ENCODE results near the gene AHCYL1. TPM values are rescaled to one million over a fixed set of nuclear protein-coding genes. Genes with fewer than 3 reads are reported as not detected.

AHCYL1 gene
- total and polyA plus RNA-seq, 7 experiments from 2014 or later: 16.6 to 60.1 (median 41.3) TPM

DNA sequence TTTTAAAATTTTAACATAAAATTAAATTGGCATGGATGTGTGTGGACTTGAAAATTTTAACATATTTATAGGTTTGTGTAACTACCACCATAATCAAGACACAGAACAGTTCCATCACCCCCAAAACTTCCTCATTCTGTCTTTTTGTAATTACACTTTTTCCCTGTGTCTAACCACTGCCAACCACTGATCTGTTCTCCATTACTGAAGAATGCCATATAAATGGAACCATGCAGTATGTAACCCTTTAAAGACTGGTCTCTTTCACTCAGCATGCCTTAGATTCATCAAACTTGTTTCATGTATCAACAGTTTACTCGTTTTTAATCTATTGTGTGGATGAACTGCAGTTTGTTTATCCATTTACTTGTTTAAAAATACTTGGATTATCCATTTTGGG lies 13.0 kb upstream of the AHCYL1 start:
- Histone ChIP-seq H3K4me3 (ENCODE audit: low read length) (no peak overlapping the region), H3K36me3 (ENCODE audit: control insufficient read depth in 2 of 3, insufficient read depth in 3 of 3, low read length in 3 of 3) (no peaks in the 10 kb centered on the region), H3K27ac (ENCODE audit: low read depth, low read length) (no peak overlapping the region), H3K27me3 (ENCODE audit: control insufficient read depth in 2 of 2, insufficient read depth in 2 of 2, low read length in 2 of 2) (no peaks in the 10 kb centered on the region), H3K9me3 (ENCODE audit: control insufficient read depth in 2 of 3, low read length in 3 of 3) (no peaks in the 10 kb centered on the region), H3K4me1 (ENCODE audit: control insufficient read depth in 2 of 2, insufficient read depth in 2 of 2, low read length in 2 of 2) (no peaks in the 10 kb centered on the region)
- Mint-ChIP-seq H3K4me3 (no peak overlapping the region), H3K9me3 (no peaks in the 10 kb centered on the region), H3K36me3 (no peaks in the 10 kb centered on the region), H3K27ac (no peak overlapping the region), H3K27me3 (peaks cover 0 to 54% (median 0%) of the 10 kb centered on the region in 5 donors), H3K4me1 (no peaks in the 10 kb centered on the region)
- intact Hi-C loops (cut with micrococcal nuclease): no loop called here
- no peak for DNase-seq
- ChIA-PET CTCF (no interaction called here), POLR2A (no interaction called here)
- ATAC-seq: no peak

DNA sequence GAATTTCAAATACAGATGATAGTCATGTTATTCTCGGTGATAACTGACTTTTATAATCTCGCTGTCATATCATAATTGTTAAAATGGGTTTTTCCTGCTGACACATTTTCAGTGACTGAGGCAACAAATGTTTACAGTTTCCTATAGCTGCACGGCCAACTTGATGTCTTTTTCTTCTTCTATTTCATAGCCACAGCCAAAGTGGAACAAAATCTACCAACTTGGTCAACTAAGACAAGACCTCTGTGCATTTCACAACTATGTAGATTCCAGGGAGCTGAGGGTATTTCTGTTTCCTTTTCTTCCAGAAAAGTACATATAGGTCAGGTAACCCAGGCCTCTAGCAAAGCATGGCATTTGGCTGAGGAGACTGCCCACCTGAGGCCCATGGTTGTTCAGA lies 10.4 kb upstream of the AHCYL1 start:
- Histone ChIP-seq H3K27ac (ENCODE audit: low read depth, low read length) (no peak overlapping the region), H3K36me3 (ENCODE audit: control insufficient read depth in 2 of 3, insufficient read depth in 3 of 3, low read length in 3 of 3) (no peaks in the 10 kb centered on the region), H3K27me3 (ENCODE audit: control insufficient read depth in 2 of 2, insufficient read depth in 2 of 2, low read length in 2 of 2) (no peaks in the 10 kb centered on the region), H3K4me1 (ENCODE audit: control insufficient read depth in 2 of 2, insufficient read depth in 2 of 2, low read length in 2 of 2) (no peaks in the 10 kb centered on the region), H3K9me3 (ENCODE audit: control insufficient read depth in 2 of 3, low read length in 3 of 3) (no peaks in the 10 kb centered on the region), H3K4me3 (ENCODE audit: low read length) (no peak overlapping the region)
- Mint-ChIP-seq H3K4me3 (no peak overlapping the region), H3K36me3 (no peaks in the 10 kb centered on the region), H3K27ac (no peak overlapping the region), H3K4me1 (no peaks in the 10 kb centered on the region), H3K27me3 (peaks cover 11 to 42% (median 15%) of the 10 kb centered on the region in 5 donors), H3K9me3 (no peaks in the 10 kb centered on the region)
- intact Hi-C loops (cut with micrococcal nuclease): no loop called here
- CTCF ChIA-PET: interaction anchor here (15.3 kb wide), 1 partner anchor 197 kb away, joined by 382 read pairs; no protein-coding TSS in a partner anchor
- POLR2A ChIA-PET: no interaction called here
- DNase-seq (no peak), ATAC-seq (no peak)

DNA sequence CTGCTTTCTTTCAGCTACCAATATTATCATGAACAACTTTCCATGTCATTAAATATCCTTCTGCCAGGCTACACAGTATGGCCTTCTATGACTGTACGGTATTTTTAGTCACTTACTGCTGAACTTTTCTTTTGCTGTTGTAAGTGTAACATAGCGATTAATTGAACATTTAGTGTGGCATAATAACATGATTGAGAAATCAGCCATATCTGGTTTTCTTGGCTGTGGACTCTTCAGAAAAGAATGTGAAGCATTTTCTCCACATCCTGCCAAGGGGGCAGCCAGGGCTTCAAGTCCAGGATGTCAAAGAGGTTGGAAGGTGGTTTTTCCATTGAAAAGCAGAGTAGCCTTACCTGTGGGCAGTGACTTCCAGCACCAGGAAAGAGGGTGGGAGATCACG lies 8.8 kb upstream of the AHCYL1 start:
- ChIA-PET CTCF (interaction anchor here (15.3 kb wide), 1 partner anchor 199 kb away, joined by 382 read pairs; no protein-coding TSS in a partner anchor), POLR2A (interaction anchor here (0.7 kb wide), 1 partner anchor 1132 kb away, joined by 4 read pairs; no protein-coding TSS in a partner anchor)
- ATAC-seq: no peak
- H3K27ac ChIP-seq (ENCODE audit: low read depth, low read length): no peak overlapping the region
- H3K36me3 ChIP-seq (ENCODE audit: control insufficient read depth in 2 of 3, insufficient read depth in 3 of 3, low read length in 3 of 3): no peaks in the 10 kb centered on the region
- no peaks in the 10 kb centered on the region for H3K4me1 Mint-ChIP-seq
- H3K9me3 Mint-ChIP-seq: peaks cover 0 to 2% (median 0%) of the 10 kb centered on the region in 11 donors
- H3K9me3 ChIP-seq (ENCODE audit: control insufficient read depth in 2 of 3, low read length in 3 of 3): no peaks in the 10 kb centered on the region
- no peak overlapping the region for H3K4me3 ChIP-seq (ENCODE audit: low read length)
- no peak overlapping the region for H3K4me3 Mint-ChIP-seq
- H3K36me3 Mint-ChIP-seq: no peaks in the 10 kb centered on the region
- no peaks in the 10 kb centered on the region for H3K27me3 ChIP-seq (ENCODE audit: control insufficient read depth in 2 of 2, insufficient read depth in 2 of 2, low read length in 2 of 2)
- H3K4me1 ChIP-seq (ENCODE audit: control insufficient read depth in 2 of 2, insufficient read depth in 2 of 2, low read length in 2 of 2): no peaks in the 10 kb centered on the region
- no peak overlapping the region for H3K27ac Mint-ChIP-seq
- DNase-seq: no peak
- intact Hi-C loops (cut with micrococcal nuclease): no loop called here
- peaks cover 11 to 28% (median 16%) of the 10 kb centered on the region in 5 donors for H3K27me3 Mint-ChIP-seq

DNA sequence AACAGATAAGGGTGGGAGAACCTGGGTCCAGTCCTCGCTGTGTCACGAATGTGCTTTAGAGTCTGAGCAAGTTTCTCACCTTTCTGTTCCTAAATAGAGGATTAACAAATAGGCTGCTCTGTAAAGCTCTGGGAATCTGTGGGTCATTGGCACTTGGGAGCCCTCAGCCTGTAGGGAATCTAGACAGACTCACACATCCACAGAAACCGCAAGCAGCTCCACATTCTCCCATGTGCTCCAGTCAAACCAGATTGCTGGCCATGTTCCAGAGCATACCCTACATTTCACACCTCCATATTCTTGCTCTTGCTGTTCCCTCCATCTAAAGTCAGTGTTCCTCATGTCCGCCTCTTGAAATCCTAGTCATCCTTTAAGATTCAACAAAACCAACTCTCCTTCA lies 7.8 kb upstream of the AHCYL1 start:
- intact Hi-C loops (cut with micrococcal nuclease): no loop called here
- Histone ChIP-seq H3K27me3 (ENCODE audit: control insufficient read depth in 2 of 2, insufficient read depth in 2 of 2, low read length in 2 of 2) (no peaks in the 10 kb centered on the region), H3K36me3 (ENCODE audit: control insufficient read depth in 2 of 3, insufficient read depth in 3 of 3, low read length in 3 of 3) (no peaks in the 10 kb centered on the region), H3K27ac (ENCODE audit: low read depth, low read length) (no peak overlapping the region), H3K9me3 (ENCODE audit: control insufficient read depth in 2 of 3, low read length in 3 of 3) (no peaks in the 10 kb centered on the region), H3K4me3 (ENCODE audit: low read length) (no peak overlapping the region), H3K4me1 (ENCODE audit: control insufficient read depth in 2 of 2, insufficient read depth in 2 of 2, low read length in 2 of 2) (no peaks in the 10 kb centered on the region)
- DNase-seq (no peak), ATAC-seq (no peak)
- ChIA-PET CTCF (interaction anchor here (15.3 kb wide), 1 partner anchor 200 kb away, joined by 382 read pairs; no protein-coding TSS in a partner anchor), POLR2A (interaction anchor here (0.5 kb wide), 1 partner anchor 691 kb away, joined by 3 read pairs; no protein-coding TSS in a partner anchor)
- no peak overlapping the region for H3K4me3 Mint-ChIP-seq
- H3K27ac Mint-ChIP-seq: no peak overlapping the region
- no peaks in the 10 kb centered on the region for H3K4me1 Mint-ChIP-seq
- no peaks in the 10 kb centered on the region for H3K36me3 Mint-ChIP-seq
- peaks cover 0 to 2% (median 0%) of the 10 kb centered on the region in 11 donors for H3K9me3 Mint-ChIP-seq
- H3K27me3 Mint-ChIP-seq: peaks cover 11 to 20% (median 16%) of the 10 kb centered on the region in 5 donors

DNA sequence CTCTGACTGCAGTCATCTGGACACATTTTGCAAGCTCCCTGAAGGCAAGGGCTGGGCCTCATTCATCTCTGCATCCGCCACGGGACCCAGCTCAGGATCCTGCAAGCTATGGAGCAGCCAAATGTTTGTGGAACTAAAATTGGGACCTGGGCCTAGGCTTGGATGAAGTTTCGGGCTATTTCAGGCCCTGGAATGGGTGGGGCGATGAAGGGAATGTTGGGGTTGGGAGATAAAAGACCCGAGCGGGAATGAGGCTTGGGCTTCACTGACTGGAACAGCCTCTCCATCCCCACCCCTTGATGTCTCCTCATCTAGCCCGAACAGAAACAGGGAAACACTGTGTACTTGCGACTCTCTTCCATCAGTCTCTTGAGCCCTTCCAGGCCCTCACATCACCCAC lies 7.3 kb upstream of the AHCYL1 start:
- Histone ChIP-seq H3K9me3 (ENCODE audit: control insufficient read depth in 2 of 3, low read length in 3 of 3) (no peaks in the 10 kb centered on the region), H3K4me1 (ENCODE audit: control insufficient read depth in 2 of 2, insufficient read depth in 2 of 2, low read length in 2 of 2) (no peaks in the 10 kb centered on the region), H3K27me3 (ENCODE audit: control insufficient read depth in 2 of 2, insufficient read depth in 2 of 2, low read length in 2 of 2) (no peaks in the 10 kb centered on the region), H3K4me3 (ENCODE audit: low read length) (no peak overlapping the region), H3K27ac (ENCODE audit: low read depth, low read length) (no peak overlapping the region), H3K36me3 (ENCODE audit: control insufficient read depth in 2 of 3, insufficient read depth in 3 of 3, low read length in 3 of 3) (no peaks in the 10 kb centered on the region)
- ChIA-PET POLR2A (no interaction called here), CTCF (interaction anchor here (15.3 kb wide), 1 partner anchor 200 kb away, joined by 382 read pairs; no protein-coding TSS in a partner anchor)
- DNase-seq (no peak), ATAC-seq (no peak)
- Mint-ChIP-seq H3K4me3 (no peak overlapping the region), H3K9me3 (peaks cover 0 to 2% (median 0%) of the 10 kb centered on the region in 11 donors), H3K27me3 (peaks cover 11 to 20% (median 16%) of the 10 kb centered on the region in 5 donors), H3K27ac (peak overlapping the region in 1 of 9 donors; percentile 76), H3K36me3 (no peaks in the 10 kb centered on the region), H3K4me1 (no peaks in the 10 kb centered on the region)
- intact Hi-C loops (cut with micrococcal nuclease): no loop called here

DNA sequence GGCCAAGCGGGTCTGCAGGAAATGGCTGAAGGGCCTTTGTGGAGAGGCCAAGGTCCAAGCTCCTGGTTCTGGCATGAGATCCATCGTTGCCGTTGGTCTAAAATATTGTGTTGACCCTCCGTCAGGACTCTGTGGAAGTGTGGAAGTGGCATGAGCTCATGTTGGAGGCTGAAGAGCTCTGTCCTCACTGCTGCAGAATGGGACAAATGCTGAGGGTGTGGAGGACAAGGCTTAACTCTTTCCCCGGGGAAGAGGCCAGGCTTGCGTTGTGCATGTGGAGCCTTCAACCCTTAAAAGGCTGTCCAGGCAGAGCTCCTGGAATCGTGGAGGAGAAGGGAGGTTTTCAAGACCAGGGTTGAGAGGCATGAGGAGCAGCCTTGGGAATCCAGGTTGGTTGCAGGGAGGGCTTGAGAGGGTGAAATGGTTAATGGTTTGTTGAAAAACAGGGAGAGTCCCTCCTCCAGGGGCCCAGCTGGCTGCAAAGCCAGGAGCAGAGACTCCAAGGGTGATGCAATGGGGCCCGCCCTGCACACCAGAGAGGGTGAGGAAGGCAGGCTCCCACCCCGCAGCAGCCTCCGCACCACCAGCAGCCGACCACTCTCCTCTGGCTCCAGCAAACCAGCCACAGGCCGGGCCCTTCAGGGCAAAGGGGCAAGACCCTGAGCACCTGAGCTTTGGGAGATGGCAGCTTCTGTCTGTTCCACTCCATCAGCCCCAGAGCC lies 6.7 kb upstream of the AHCYL1 start:
- intact Hi-C loops (cut with micrococcal nuclease): no loop called here
- H3K4me3 ChIP-seq (ENCODE audit: low read length): no peak overlapping the region
- ATAC-seq (no peak), DNase-seq (no peak)
- peaks cover 0 to 2% (median 0%) of the 10 kb centered on the region in 11 donors for H3K9me3 Mint-ChIP-seq
- no peaks in the 10 kb centered on the region for H3K36me3 Mint-ChIP-seq
- H3K27me3 Mint-ChIP-seq: peaks cover 11 to 20% (median 15%) of the 10 kb centered on the region in 5 donors
- H3K9me3 ChIP-seq (ENCODE audit: control insufficient read depth in 2 of 3, low read length in 3 of 3): no peaks in the 10 kb centered on the region
- no peaks in the 10 kb centered on the region for H3K36me3 ChIP-seq (ENCODE audit: control insufficient read depth in 2 of 3, insufficient read depth in 3 of 3, low read length in 3 of 3)
- H3K27ac Mint-ChIP-seq: peak overlapping the region in 1 of 9 donors; percentile 76
- ChIA-PET CTCF (interaction anchor here (15.3 kb wide), 1 partner anchor 201 kb away, joined by 382 read pairs; no protein-coding TSS in a partner anchor), POLR2A (no interaction called here)
- peaks cover 0 to 3% (median 0%) of the 10 kb centered on the region in 7 donors for H3K4me1 Mint-ChIP-seq
- no peak overlapping the region for H3K27ac ChIP-seq (ENCODE audit: low read depth, low read length)
- no peak overlapping the region for H3K4me3 Mint-ChIP-seq
- no peaks in the 10 kb centered on the region for H3K27me3 ChIP-seq (ENCODE audit: control insufficient read depth in 2 of 2, insufficient read depth in 2 of 2, low read length in 2 of 2)
- no peaks in the 10 kb centered on the region for H3K4me1 ChIP-seq (ENCODE audit: control insufficient read depth in 2 of 2, insufficient read depth in 2 of 2, low read length in 2 of 2)
